Measurements from ENCODE around the gene PLCB1.

DNA sequence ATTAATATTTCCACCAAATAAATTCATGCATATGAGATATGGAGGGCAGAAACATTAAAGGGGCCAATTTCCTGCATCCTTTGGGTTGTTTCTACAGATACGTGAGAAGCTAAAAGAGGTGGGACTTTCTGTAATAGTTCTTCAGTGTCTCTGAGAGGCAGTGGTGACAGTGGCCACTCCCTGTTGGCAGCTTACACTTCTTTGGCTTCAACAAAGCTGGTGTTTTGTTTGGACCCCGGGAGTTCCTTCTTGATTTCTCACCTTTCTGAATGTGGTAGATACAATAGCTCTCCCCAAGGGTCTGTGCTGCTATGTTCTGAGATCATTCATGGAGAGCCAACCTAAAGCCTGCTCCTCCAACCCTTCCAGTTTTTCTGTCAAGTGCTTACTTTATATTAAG is 7.8 kb downstream of the PLCB1 start:
- no peak for TF ChIP-seq GATA2 (IDR thresholded peaks at IDR 0.05; ENCODE audit: low read depth, low read length)
- no peak for TF ChIP-seq GATA3 (IDR thresholded peaks at IDR 0.05; ENCODE audit: low read depth, low read length)
